ENCODE data around the gene TMEM175.

DNA sequence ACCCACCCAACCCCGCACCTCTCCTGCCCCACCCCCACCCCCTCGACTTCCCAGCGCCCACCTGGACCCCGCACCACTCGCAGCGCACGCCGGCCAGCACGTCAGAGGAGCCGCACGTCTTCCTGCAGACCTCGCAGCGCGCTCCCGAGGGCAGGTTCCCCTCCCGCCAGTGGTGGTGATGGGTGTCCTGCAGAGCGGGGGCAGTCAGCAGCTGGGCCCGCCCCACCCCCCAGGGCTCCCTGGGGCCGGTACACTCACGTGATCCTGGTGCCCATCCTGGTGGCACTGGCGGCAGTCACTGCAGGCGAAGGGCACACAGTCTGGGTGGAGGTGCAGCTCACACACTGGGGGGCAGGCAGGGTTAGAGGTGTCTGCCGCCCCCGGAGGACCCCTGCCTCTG lies 36.0 kb downstream of the TMEM175 start:
- TF ChIP-seq EP300 (IDR thresholded peaks at IDR 0.05), result no peak
- TF ChIP-seq POLR2AphosphoS5 (IDR thresholded peaks at IDR 0.05), result no peak
